Measurements from ENCODE around the gene PSAPL1.

The PSAPL1 gene

GRCh38 chr4:7382634-7383014 lies 52.1 kb downstream of the PSAPL1 start:
- no peak for DNase-seq (ENCODE audit: low read depth in 2 of 2)

- DNase-seq (ENCODE audit: low read depth in 2 of 2), result no peak
Measured at GRCh38 chr4:7381890-7382633, 52.7 kb downstream of the PSAPL1 start.

- no peak for DNase-seq (ENCODE audit: low read depth in 2 of 2)
Measured at GRCh38 chr4:7381221-7381889, 53.4 kb downstream of the PSAPL1 start.
